Right lobe of liver (tissue), 6 donors: ENCODE data around the gene PLA2G2D. TPM values are rescaled to one million over a fixed set of nuclear protein-coding genes. Genes with fewer than 3 reads are reported as not detected.

Experiments
- ATAC-seq, 4 donors: fragments of 200-7000 bp; cut with Tn5 transposase; one replicate each; pipeline ENCODE4 v1.9.1; 2020; ENCODE audit warnings: mild to moderate bottlenecking in 4 of 4, moderate library complexity in 4 of 4
- DNase-seq, 3 donors: peaks; one replicate each; pipeline ENCODE4 v3.0.0-alpha.2; 2020
- H3K27ac ChIP-seq, 3 donors: fragments of 200-600 bp; one replicate each; pipeline ENCODE4 v1.8.0; 2022
- H3K27me3 ChIP-seq, 2 donors: fragments of 200-600 bp; one replicate each; pipeline ENCODE4 v1.8.0; 2022
- H3K36me3 ChIP-seq, 4 donors: fragments of 200-600 bp; sonication (generic) in 1 of 4; one replicate each; pipeline versions ENCODE4 v1.5.1 to v1.8.0; 2017 to 2022; ENCODE audit warnings: control low read depth in 1 of 4
- H3K4me1 ChIP-seq, 4 donors: fragments of 200-600 bp; sonication (generic) in 1 of 4; one replicate each; pipeline versions ENCODE4 v1.5.1 to v1.8.0; 2017 to 2022; ENCODE audit warnings: control low read depth in 1 of 4
- H3K4me3 ChIP-seq, 3 donors: fragments of 200-600 bp; one replicate each; pipeline ENCODE4 v1.8.0; 2022
- H3K9me3 ChIP-seq, 4 donors: fragments of 200-600 bp; sonication (generic) in 1 of 4; one replicate each; pipeline versions ENCODE4 v1.5.1 to v1.8.0; 2017 to 2022; ENCODE audit warnings: control low read depth in 1 of 4
- POLR2A ChIP-seq: fragments of 450-650 bp; IDR thresholded peaks from one replicate; pipeline ENCODE4 v1.6.1; 2017; ENCODE audit warnings: antibody characterized with exemption, mild to moderate bottlenecking
- WGBS: methylation state at CpG from one replicate; pipeline ENCODE4 v1.1.6; 2018; ENCODE audit warnings: low coverage, low lambda C conversion rate; ENCODE audit not compliant: insufficient coverage; ENCODE audit errors: missing lambda C conversion rate; 5-methylcytosine and 5-hydroxymethylcytosine counted together
- intact Hi-C, 2 donors: fragments of 100-400 bp; cut with DNase I; formaldehyde crosslinking; loops; one replicate each; pipeline versions ENCODE4 v1.11.2 to v1.14.1; 2022
- total RNA-seq, 6 experiments: library from RNA; depleted of rRNA in 2 of 6; stranded (reverse); fragments of >200 nt in 2 of 6; fragmentation: NEBNext Ultra II Directional in 3 of 6; extraction: Animal tissue kit (Norgen Biotek cat#: 25700) in 3 of 6; gene quantifications; one replicate each; pipeline versions ENCODE4 v1.1.0 to v1.2.4, GENCODE V29; 2016 to 2023
- TF ChIP-seq, protein P1 (sequence below), 4 donors: fragments of 200-600 bp in 3 of 4; fragments of 450-650 bp in 1 of 4; IDR thresholded peaks; one replicate each; pipeline versions ENCODE4 v1.5.1 to v1.8.0; 2016 to 2022; ENCODE audit warnings: antibody characterized with exemption in 4 of 4, mild to moderate bottlenecking in 2 of 4
- donor health status: DM: no; HTN: yes; CAD: no.
- donor health status: DM: no; HTN: no; CAD: no.
- donor health status: DM: no; HTN: no; CAD: no.
- donor health status: DM: no; HTN: yes; CAD: no.
- donor health status: DM: no; HTN: yes; CAD: no.

The PLA2G2D gene
- total RNA-seq, 6 experiments from 2014 or later: 0.10 TPM; not detected in 5

DNA sequence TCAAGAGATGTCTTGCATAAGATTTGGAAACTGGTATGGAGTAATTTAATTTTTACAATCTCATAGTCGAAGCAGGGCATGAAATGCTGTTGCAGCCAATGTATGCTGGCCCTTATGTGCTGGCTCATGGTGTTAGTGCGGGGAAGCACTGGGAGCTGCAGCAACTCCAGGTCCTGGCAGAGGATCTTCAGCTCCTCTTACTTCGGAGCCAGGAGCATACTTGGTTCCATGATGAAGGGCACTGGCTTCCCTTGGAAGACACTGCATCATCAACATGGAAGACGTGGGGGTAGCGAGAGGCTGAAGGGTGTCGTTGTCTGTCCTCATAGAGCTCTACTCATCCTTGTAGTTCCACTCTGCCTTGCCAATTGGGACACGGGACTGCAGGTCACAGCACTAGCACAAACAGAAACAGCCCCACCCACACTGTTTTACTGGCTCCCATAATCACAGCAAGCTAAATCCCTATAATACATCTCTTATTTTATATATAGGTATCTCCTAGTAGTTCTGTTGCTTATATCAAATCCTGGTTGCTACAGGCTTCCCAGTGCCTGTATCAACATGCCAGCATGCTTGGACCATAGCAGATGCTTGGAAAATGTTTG is 22.4 kb downstream of the PLA2G2D start:
- 68% methylated on average over 4 of the region's 7 CpGs for WGBS
- Histone ChIP-seq H3K36me3 (no peaks in the 10 kb centered on the region), H3K4me1 (peaks cover 0 to 2% (median 0%) of the 10 kb centered on the region in 4 donors), H3K27ac (no peak overlapping the region), H3K27me3 (no peaks in the 10 kb centered on the region), H3K4me3 (no peak overlapping the region), H3K9me3 (no peaks in the 10 kb centered on the region)
- TF ChIP-seq, protein P1, sequence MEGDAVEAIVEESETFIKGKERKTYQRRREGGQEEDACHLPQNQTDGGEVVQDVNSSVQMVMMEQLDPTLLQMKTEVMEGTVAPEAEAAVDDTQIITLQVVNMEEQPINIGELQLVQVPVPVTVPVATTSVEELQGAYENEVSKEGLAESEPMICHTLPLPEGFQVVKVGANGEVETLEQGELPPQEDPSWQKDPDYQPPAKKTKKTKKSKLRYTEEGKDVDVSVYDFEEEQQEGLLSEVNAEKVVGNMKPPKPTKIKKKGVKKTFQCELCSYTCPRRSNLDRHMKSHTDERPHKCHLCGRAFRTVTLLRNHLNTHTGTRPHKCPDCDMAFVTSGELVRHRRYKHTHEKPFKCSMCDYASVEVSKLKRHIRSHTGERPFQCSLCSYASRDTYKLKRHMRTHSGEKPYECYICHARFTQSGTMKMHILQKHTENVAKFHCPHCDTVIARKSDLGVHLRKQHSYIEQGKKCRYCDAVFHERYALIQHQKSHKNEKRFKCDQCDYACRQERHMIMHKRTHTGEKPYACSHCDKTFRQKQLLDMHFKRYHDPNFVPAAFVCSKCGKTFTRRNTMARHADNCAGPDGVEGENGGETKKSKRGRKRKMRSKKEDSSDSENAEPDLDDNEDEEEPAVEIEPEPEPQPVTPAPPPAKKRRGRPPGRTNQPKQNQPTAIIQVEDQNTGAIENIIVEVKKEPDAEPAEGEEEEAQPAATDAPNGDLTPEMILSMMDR (IDR thresholded peaks at IDR 0.05): no peak
- TF ChIP-seq POLR2A: no peak
- ATAC-seq (no peak), DNase-seq (no peak)
- intact Hi-C loops: no loop called here

DNA sequence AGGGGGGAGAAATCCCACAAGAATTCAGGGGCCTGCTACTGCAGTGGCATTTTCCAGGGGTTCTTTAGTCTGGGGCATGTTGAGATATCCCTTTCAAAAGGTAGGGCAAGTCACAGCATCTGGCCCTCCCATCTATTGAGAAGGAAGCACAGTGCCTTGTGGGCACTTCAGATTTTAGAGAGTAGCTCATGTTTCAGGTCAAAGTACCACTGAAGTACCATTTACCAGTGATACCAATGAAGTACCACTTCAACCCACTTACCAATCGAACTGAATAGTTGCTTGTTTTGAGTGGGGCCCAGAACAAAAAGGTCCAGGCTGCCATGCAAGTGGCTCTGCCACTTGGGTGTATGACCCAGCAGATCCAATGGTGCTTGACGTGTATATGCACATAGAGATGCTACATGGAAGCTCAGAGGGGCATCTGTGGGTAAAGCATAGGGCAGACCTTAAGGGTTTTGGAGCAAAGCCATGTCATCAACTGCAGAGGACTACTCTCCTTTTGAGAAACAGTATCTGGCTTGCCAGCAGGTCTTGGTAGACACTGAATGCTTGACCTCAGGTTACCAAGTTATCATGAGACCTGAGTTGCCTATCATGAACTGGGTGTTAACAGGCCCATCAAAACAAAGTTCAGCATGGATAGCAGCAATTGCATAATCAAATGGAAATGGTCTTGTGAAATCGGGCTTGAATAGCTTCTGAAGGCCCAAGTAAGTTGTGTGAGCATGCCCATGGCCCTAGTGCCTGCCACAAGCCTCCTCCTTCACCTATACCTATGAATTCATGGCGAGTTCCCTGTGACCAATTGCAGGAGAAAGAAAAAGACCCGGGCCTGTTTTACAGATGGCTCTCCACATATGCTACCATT is 23.5 kb downstream of the PLA2G2D start:
- intact Hi-C loops: no loop called here
- no peak for DNase-seq
- TF ChIP-seq, protein P1 (IDR thresholded peaks at IDR 0.05): no peak
- no peak for TF ChIP-seq POLR2A

DNA sequence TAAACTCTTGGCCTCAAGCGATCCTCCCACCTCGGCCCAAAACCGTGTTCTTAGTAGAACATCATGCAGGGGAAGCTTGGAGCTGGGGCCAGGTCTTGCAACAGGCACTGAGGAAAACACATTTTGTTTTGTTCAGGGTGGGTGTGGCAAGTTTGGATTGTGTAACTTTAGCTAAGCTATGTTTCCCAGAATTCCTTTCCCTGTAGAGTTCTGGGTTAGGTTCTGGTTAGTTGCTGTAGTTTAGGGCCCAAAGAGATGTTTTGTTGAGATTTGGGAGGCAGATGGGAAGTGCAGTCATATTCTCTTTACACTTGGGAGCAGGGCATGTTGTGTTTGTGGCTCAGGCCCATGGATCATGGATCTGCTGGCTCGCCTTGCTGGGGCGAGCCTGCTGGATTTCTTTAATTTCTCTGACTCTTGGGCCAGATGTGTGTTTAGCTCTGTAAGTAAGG is 25.4 kb downstream of the PLA2G2D start:
- no peak for TF ChIP-seq POLR2A
- TF ChIP-seq, protein P1 (IDR thresholded peaks at IDR 0.05): no peak
- no peaks in the 10 kb centered on the region for H3K9me3 ChIP-seq
- H3K4me3 ChIP-seq: no peak overlapping the region
- WGBS: 31% methylated on average over 2 of the region's 5 CpGs
- DNase-seq (no peak), ATAC-seq (peak in 2 of 4 donors; percentile 32 to 35)
- H3K4me1 ChIP-seq: peaks cover 0 to 2% (median 0%) of the 10 kb centered on the region in 4 donors
- H3K27ac ChIP-seq: no peak overlapping the region
- no peaks in the 10 kb centered on the region for H3K27me3 ChIP-seq
- H3K36me3 ChIP-seq: no peaks in the 10 kb centered on the region
- intact Hi-C loops: no loop called here

More for the DNA sequence above, 23.5 kb downstream of the PLA2G2D start:
- H3K4me1 ChIP-seq: peaks cover 0 to 2% (median 0%) of the 10 kb centered on the region in 4 donors
- H3K9me3 ChIP-seq: no peaks in the 10 kb centered on the region
- no peak overlapping the region for H3K4me3 ChIP-seq
- peak; percentile 33 to 78 (median 58) for ATAC-seq
- WGBS: 29% methylated on average over 2 of the region's 5 CpGs
- no peaks in the 10 kb centered on the region for H3K36me3 ChIP-seq
- H3K27ac ChIP-seq: no peak overlapping the region
- no peaks in the 10 kb centered on the region for H3K27me3 ChIP-seq

DNA sequence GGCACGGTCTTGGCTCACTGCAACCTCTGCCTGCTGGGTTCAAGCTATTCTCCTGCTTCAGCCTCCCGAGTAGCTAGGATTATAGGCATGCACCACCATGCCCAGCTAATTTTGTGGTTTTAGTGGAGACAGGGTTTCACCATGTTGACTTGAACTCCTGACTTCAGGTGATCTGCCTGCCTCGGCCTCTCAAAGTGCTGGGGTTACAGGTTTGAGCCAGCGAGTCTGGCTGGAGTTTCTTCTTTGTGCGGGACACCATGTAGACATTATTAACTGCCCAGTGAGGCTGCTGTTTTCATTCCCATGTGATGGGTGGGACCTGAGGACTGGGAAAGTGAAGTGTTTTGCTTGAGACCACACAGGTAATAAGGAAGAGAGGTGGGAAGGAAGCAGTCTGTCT is 26.0 kb downstream of the PLA2G2D start:
- Histone ChIP-seq H3K27ac (no peak overlapping the region), H3K9me3 (no peaks in the 10 kb centered on the region), H3K4me1 (peaks cover 0 to 2% (median 0%) of the 10 kb centered on the region in 4 donors), H3K36me3 (no peaks in the 10 kb centered on the region), H3K4me3 (no peak overlapping the region), H3K27me3 (no peaks in the 10 kb centered on the region)
- 89% methylated on average over 2 of the region's 5 CpGs for WGBS
- intact Hi-C loops: no loop called here
- ATAC-seq (no peak), DNase-seq (no peak)
- no peak for TF ChIP-seq POLR2A

DNA sequence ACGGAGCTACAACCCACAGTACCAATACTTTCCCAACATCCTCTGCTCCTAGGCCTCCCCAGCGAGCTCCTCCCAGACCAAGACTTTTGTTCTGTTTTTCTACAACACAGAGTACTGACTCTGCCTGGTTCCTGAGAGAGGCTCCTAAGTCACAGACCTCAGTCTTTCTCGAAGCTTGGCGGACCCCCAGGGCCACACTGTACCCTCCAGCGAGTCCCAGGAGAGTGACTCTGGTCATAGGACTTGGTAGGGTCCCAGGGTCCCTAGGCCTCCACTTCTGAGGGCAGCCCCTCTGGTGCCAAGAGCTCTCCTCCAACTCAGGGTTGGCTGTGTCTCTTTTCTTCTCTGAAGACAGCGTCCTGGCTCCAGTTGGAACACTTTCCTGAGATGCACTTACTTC is 28.7 kb downstream of the PLA2G2D start:
- H3K9me3 ChIP-seq: no peaks in the 10 kb centered on the region
- H3K4me3 ChIP-seq: no peak overlapping the region
- H3K4me1 ChIP-seq: no peaks in the 10 kb centered on the region
- intact Hi-C loops: no loop called here
- H3K27ac ChIP-seq: no peak overlapping the region
- ATAC-seq: no peak
- no peaks in the 10 kb centered on the region for H3K36me3 ChIP-seq
- DNase-seq: no peak
- TF ChIP-seq, protein P1 (IDR thresholded peaks at IDR 0.05): no peak
- TF ChIP-seq POLR2A: no peak
- no peaks in the 10 kb centered on the region for H3K27me3 ChIP-seq
- 60% methylated on average over 5 of the region's 6 CpGs for WGBS
